GM12873 (cell line): ENCODE measurements around the gene MCMBP.

Experiments
- CTCF ChIP-seq: IDR thresholded peaks from 2 replicates; pipeline ENCODE4 v1.5.1; 2012; ENCODE audit warnings: low read depth, mild to moderate bottlenecking, moderate library complexity, low read length, control low read depth; ENCODE audit not compliant: insufficient read depth; ENCODE audit errors: missing control alignments

The MCMBP gene

GRCh38 chr10:119811122-119811521 is 61.5 kb downstream of the MCMBP start:
- no peak for TF ChIP-seq CTCF

- TF ChIP-seq CTCF: no peak
Measured at GRCh38 chr10:119807960-119808697, 64.5 kb downstream of the MCMBP start.

GRCh38 chr10:119806334-119807130 is 66.1 kb downstream of the MCMBP start:
- no peak for TF ChIP-seq CTCF

GRCh38 chr10:119805702-119806230 is 66.9 kb downstream of the MCMBP start:
- TF ChIP-seq CTCF: no peak

GRCh38 chr10:119803264-119803663 is 69.4 kb downstream of the MCMBP start:
- no peak for TF ChIP-seq CTCF

GRCh38 chr10:119801998-119802538 is 70.6 kb downstream of the MCMBP start:
- no peak for TF ChIP-seq CTCF

GRCh38 chr10:119801176-119801575 is 71.5 kb downstream of the MCMBP start:
- no peak for TF ChIP-seq CTCF
